ENCODE results near the gene PIH1D1.

PIH1D1 gene

DNA sequence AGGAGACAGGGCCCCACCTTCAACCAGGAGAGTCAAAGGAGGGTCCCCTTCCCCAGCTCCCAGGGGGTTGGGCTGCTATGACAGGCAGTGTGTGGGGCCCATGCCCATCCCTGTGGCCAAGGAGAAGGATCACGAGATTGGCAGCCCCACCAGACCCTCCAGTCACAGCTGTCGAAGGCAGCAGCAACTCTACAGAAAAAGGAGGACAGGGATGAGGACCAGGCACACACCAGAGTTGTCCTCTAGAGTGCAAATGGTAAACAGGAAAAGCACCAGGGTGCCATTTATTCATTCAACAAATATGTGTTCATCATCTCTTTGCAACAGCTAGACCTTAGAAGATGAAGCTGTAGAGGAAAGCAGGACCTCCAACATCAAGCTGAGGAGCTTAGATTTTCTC, 32.4 kb downstream of the PIH1D1 start:
- no peak for DNase-seq (ENCODE audit: low spot score)

GRCh38 chr19:49418511-49418910, 33.1 kb downstream of the PIH1D1 start:
- DNase-seq (ENCODE audit: low spot score) = no peak

DNA sequence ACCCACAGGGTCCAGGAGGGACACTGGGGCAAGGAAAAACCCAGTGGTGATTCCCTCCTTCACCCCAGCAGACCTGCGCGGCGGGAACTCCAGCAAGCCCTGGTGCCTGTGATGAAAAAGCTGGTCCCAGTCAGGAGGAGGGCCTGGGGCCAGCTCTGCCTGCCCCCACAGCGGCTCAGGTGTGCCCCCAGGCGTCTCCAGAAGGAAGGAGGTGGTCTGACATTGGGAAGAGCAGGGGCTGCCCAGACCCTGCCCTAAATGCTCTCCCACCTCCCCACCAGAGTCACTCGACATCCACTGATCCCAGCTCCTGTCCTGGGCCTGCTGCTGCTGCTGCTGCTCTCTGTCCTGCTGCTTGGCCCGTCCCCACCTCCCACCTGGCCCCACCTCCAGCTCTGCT, 34.5 kb downstream of the PIH1D1 start:
- DNase-seq (ENCODE audit: low spot score) = no peak

DNA sequence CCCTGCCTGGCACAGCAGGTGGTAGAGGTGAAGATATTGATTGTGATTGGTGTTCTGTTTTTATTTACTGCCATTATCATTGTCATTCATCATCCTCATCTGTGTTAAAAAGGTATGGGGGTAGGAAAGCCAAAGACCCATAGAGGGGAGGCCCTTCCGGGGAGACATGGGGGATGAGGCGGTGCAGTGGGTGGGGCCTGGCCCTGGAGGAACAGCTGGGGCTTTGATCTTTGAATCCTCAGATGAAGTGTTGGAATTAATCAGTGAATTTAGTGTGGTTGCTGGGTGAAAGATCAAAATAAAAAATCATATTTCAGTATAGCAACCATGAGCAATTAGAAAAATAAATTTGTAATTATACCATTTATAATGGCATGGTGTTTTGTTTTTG, 35.8 kb downstream of the PIH1D1 start:
- DNase-seq (ENCODE audit: low spot score) = no peak

DNA sequence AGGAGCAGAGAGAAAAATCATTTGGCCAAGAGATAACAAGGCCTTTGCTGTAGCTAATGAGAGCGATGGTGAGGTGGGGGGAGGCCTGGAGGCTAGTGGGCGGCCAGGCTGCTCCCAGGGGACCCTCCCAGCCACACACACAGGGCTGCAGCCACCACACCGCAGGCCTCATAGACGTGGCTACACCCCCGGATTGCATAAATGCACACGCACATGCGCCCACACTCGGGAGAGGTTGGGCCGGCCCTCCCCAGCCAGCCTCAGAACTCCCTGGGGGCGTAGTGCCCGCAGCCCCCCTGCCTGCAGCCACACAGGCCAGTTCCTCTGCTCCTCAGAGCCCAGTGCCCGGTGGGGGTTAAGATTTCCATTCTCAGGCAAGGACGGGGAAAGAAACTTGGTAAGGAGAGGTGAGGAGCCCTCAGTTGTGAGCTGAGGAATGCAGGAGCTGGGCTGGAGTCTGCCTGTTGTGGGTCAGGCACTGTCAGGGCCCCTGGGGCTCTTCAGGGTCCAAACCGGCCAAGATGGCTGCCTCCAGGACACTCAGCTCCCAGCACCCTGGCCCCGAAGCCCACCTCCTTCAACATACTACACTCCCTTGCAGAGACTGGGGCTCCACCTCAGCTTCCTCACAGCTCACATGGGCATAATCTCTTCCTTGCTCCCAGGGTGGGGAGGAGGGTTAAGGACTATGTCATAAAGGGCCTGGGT, 36.4 kb downstream of the PIH1D1 start:
- DNase-seq (ENCODE audit: low spot score) = no peak

DNA sequence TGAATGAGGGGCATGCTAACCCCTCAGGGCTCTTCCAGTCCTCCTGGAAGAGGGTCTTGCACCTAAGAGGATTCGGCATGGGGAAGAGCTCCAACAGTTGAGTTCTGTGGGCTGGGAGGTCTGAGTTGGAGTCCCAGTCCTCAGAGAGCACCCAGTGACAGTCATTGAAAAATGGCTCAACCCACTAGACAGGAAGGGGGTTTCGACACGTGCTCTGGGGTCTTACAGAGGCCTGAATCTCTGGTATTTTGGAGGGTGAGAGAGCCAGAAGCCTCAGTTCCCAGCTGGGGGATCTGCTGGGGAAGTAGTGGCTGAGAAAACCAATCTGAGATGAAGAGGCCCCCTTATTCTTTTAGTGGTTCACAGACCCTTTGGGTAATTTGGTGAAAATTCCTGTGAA, 37.4 kb downstream of the PIH1D1 start:
- no peak for DNase-seq (ENCODE audit: low spot score)

DNA sequence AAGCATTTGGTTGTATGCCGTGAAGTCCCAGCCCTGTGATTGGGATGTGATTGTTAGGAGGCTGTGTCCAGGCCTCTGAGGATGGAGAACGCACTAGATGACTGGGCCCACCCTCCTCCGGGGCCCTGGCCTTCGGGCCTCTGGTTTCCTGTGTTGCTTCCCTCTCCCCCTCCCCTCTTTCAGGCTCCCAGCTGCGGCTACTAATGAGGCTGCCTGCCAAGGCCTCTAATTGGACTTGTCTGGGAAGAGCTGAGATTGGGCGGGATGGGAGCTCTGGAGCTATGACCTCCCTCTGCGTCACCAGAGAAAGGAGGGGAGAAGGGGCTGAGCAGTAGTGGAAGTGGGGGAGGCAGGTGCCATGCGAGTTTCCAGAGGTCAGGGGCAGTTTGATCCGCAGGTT, 38.3 kb downstream of the PIH1D1 start:
- DNase-seq (ENCODE audit: low spot score) = no peak

- no peak for DNase-seq (ENCODE audit: low spot score)
Measured at GRCh38 chr19:49411681-49412326, 39.8 kb downstream of the PIH1D1 start.

DNA sequence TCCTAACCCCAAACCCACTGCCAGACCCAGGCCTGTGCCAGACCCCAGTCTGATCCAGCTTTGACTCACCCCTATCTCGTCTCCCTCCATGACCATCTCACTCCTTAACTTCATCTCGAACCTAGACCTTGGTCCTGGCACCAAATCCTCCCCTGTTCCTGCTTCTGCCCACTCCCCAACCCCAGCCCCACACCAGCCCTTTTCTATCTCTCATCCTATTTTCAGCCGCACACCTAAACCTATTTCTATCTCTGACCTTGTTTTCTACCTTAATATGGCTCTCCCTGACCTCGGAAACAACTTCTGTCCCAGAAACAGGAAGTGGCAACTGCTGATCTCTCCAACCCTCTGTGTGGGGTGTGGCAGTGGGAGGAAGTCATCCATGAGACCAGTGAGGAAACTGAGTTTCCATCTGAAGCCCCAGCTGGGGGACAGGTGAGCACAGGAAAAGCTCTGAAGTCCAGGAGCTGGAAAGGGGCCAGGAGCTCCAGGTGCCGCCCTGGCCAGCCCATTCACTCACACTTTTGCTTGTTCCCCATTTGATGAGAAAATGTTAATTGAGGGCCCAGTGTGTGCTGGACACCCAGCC, 42.1 kb downstream of the PIH1D1 start:
- DNase-seq (ENCODE audit: low spot score) = no peak

DNA sequence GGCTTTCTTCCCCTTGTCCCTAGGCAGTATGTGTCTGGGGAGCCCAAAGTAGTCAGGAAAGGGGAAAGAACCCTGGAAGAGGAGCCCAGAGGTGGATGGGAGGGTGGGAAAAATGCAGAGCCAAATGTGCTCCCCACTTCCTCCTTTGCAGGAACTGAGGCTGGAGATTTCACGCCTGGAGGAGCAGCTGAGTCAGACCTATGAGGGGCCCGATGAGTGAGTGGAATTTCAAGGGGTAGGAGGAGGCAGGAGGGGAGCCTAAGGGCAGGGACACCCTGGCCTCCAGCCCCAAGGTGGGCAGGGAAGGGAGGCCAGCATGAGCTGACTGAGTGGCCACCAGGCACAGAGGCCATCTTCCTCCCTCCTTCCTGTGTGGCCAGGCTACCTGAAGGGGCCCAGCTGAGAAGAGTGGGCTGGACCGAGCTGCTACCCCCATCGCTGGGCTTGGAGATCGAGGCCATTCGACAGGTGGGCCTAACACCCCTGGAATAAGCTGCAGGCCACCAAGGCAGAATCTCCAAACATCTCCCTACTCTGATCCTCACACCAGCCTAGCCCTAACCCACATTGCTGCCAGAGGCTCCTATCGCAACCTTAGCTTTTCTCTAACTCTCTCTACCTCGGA, 42.7 kb downstream of the PIH1D1 start:
- DNase-seq (ENCODE audit: low spot score) = no peak

- DNase-seq (ENCODE audit: low spot score) = no peak
Measured at GRCh38 chr19:49407482-49408015, 44.1 kb downstream of the PIH1D1 start.

DNA sequence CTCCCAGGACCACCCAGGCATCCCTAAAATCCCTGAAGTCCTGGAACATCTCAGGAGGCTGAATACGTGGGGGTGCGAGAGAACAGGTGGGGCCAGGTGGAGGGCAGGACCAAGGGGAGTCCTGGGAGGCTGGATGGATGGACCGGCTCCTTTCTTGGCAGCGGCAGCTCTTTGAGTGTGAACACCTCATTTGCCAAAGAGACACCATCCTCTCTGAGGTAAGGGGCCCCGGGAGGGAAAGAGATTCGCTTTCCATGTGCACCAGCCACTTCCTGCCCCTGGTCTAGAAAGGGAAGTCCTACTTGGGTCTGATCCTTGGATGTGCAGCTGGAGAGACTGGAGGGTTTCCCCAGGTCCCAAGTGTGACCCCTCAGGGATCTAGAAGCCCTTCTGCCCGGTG, 44.5 kb downstream of the PIH1D1 start:
- no peak for DNase-seq (ENCODE audit: low spot score)

GRCh38 chr19:49403404-49404187, 48.0 kb downstream of the PIH1D1 start:
- DNase-seq (ENCODE audit: low spot score) = no peak

GRCh38 chr19:49400029-49400428, 51.6 kb downstream of the PIH1D1 start:
- DNase-seq (ENCODE audit: low spot score) = no peak

- DNase-seq (ENCODE audit: low spot score) = no peak
Measured at GRCh38 chr19:49398931-49399330, 52.7 kb downstream of the PIH1D1 start.

DNA sequence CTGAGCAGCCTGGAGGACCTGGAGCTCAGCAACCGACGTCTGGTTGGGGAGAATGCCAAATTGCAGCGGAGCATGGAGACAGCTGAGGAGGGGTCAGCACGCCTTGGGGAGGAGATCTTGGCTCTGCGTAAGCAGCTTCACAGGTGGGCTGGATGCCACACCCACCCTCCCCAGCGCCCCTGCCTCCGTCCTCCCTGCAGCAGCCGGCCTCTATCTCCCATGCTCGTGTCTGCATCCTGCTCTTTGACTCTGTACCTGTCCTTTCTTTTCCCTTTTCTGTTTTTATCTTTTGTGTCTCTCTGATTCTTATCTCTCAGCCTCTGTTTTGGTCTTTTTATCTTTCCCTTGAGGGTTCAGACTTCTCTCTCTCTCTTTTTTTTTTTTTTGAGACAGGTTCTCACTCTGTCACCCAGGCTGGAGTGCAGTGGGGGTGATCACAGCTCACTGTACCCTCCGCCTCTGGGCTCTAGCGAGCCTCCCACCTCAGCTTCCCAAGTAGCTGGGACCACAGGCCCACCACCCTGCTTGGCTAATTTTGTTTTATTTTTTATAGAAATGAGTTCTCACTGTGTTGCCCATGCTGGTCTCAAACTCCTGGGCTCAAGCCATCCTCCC, 53.5 kb downstream of the PIH1D1 start:
- DNase-seq (ENCODE audit: low spot score) = no peak

GRCh38 chr19:49396738-49397505, 54.7 kb downstream of the PIH1D1 start:
- DNase-seq (ENCODE audit: low spot score) = no peak

Data from HuH-7.5 (cell line).